Measurements from ENCODE around the gene CDH10. TPM values are rescaled to one million over a fixed set of nuclear protein-coding genes. Genes with fewer than 3 reads are reported as not detected.

CDH10 gene
- total RNA-seq, 1 donor from 2014 or later = not detected

- intact Hi-C loops (cut with DNase I) = no loop called here
- no peak for DNase-seq (ENCODE audit: low spot score)
Observed at GRCh38 chr5:24497145-24497544, 147.6 kb downstream of the CDH10 start.

- DNase-seq (ENCODE audit: low spot score) = no peak
- intact Hi-C loops (cut with DNase I) = no loop called here
Observed at GRCh38 chr5:24496268-24496667, 148.5 kb downstream of the CDH10 start.

- intact Hi-C loops (cut with DNase I) = no loop called here
- DNase-seq (ENCODE audit: low spot score) = no peak
Observed at GRCh38 chr5:24492229-24492628, 152.5 kb downstream of the CDH10 start.

- DNase-seq (ENCODE audit: low spot score) = no peak
- intact Hi-C loops (cut with DNase I) = no loop called here
Observed at GRCh38 chr5:24491490-24491889, 153.3 kb downstream of the CDH10 start.

- DNase-seq (ENCODE audit: low spot score) = no peak
- intact Hi-C loops (cut with DNase I) = no loop called here
Observed at GRCh38 chr5:24487368-24488229, 157.2 kb downstream of the CDH10 start.

GRCh38 chr5:24480952-24481351 is 163.8 kb downstream of the CDH10 start:
- DNase-seq (ENCODE audit: low spot score) = no peak
- intact Hi-C loops (cut with DNase I) = no loop called here

- DNase-seq (ENCODE audit: low spot score) = no peak
- intact Hi-C loops (cut with DNase I) = no loop called here
Observed at GRCh38 chr5:24477958-24478357, 166.8 kb downstream of the CDH10 start.

- DNase-seq (ENCODE audit: low spot score) = no peak
- intact Hi-C loops (cut with DNase I) = no loop called here
Observed at GRCh38 chr5:24475101-24475500, 169.7 kb downstream of the CDH10 start.

- intact Hi-C loops (cut with DNase I) = no loop called here
- DNase-seq (ENCODE audit: low spot score) = no peak
Observed at GRCh38 chr5:24474685-24475084, 170.1 kb downstream of the CDH10 start.

GRCh38 chr5:24472518-24472917 is 172.3 kb downstream of the CDH10 start:
- no peak for DNase-seq (ENCODE audit: low spot score)
- intact Hi-C loops (cut with DNase I) = no loop called here

GRCh38 chr5:24444414-24444813 is 200.4 kb downstream of the CDH10 start:
- no peak for DNase-seq (ENCODE audit: low spot score)
- intact Hi-C loops (cut with DNase I) = loop anchor here (2.0 kb wide), 1 partner anchor 198 kb away; no protein-coding TSS in a partner anchor

GRCh38 chr5:24439465-24439864 is 205.3 kb downstream of the CDH10 start:
- intact Hi-C loops (cut with DNase I) = no loop called here
- no peak for DNase-seq (ENCODE audit: low spot score)

Measured in cardiac septum (tissue), 1 donor.